ENCODE measurements around the gene KPNA4. TPM values are rescaled to one million over a fixed set of nuclear protein-coding genes. Genes with fewer than 3 reads are reported as not detected.
"Not testable (repeated sequence)": the region's sequence is repeated elsewhere in the genome, so short reads cannot be mapped to it uniquely, and the experiment has no call there.

Gene KPNA4
- total and polyA plus RNA-seq, 4 donors, result 12.5 to 61.1 (median 39.6) TPM

DNA sequence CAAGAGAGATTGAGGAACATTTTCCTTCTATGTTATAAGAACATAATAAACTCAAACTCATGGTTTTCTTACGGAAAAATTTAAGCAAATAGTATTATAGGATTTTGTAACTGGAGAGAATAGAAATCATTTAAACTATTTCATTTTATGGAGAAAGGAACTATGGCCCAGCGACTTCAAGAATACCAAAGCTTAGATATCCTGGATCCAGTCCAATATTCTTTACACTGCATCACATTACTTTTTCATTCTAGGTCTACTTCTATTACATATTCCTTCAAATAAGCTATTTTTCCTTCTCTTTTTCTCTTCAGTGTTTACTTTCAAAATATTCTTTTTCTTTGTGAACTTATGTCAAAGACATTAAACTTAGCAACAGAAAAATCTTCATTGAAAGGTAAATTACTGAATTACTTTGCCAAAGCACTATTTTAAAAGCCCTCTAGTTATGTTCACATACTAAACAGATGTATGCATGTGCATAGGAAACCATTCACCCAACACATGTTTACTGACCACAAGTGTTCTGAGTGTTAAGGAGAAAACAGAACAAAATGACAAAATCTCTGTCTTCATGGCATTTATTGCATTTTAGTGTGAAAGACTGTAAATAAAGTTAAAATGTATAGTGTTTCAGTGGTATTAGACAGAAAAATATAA, 20.4 kb downstream of the KPNA4 start:
- 29 to 40% methylated on average over 2 of the region's 2 CpGs for WGBS, 2 donors
- no peaks in the 10 kb centered on the region for H3K27me3 ChIP-seq (ENCODE audit: control insufficient read depth in 1 of 2, insufficient read depth in 2 of 2, low read length in 1 of 2)

DNA sequence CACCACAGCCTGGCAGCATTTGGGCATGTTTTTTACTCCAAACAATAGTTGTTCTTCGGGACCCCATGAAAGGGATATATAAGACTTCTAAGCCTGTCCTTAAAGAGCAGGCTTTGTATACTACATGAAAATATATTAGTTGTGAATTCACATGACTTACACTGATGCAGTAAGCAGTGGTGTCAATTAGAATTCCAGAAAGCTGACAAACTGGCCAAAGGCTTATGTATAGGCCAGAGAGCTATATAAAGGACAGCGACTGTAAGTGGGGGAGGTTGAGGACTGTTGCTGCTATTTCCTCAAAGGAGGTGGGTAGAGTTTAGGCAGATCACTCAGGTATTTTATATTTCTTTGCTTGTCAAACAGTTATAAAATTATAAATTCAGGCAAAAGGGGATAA, 24.8 kb downstream of the KPNA4 start:
- H3K9me3 ChIP-seq (ENCODE audit: control insufficient read depth, low read length), result no peaks in the 10 kb centered on the region
- intact Hi-C loops (cut with DNase I), result no loop called here
- H3K27me3 ChIP-seq (ENCODE audit: control insufficient read depth in 1 of 2, insufficient read depth in 2 of 2, low read length in 1 of 2), result no peaks in the 10 kb centered on the region
- 93 to 94% methylated on average over 2 of the region's 2 CpGs for WGBS, 2 donors
- no peak overlapping the region for H3K4me3 ChIP-seq (ENCODE audit: low read length in 2 of 2)
- H3K4me1 ChIP-seq (ENCODE audit: control insufficient read depth in 1 of 2, insufficient read depth in 2 of 2, low read length in 2 of 2), result peaks cover 0 to 2% of the 10 kb centered on the region in 2 donors
- H3K27ac ChIP-seq (ENCODE audit: low read depth in 1 of 2, low read length in 2 of 2), result no peak overlapping the region
- H3K36me3 ChIP-seq (ENCODE audit: control insufficient read depth in 1 of 2, insufficient read depth in 2 of 2, low read length in 1 of 2), result no peaks in the 10 kb centered on the region
- DNase-seq (no peak), ATAC-seq (ENCODE audit: low FRiP score) (no peak)

More for the DNA sequence above, 20.4 kb downstream of the KPNA4 start:
- Histone ChIP-seq H3K27ac (ENCODE audit: low read depth in 1 of 2, low read length in 2 of 2) (no peak overlapping the region), H3K4me3 (ENCODE audit: low read length in 2 of 2) (no peak overlapping the region), H3K4me1 (ENCODE audit: control insufficient read depth in 1 of 2, insufficient read depth in 2 of 2, low read length in 2 of 2) (peaks cover 0 to 2% of the 10 kb centered on the region in 2 donors), H3K9me3 (ENCODE audit: control insufficient read depth, low read length) (no peaks in the 10 kb centered on the region), H3K36me3 (ENCODE audit: control insufficient read depth in 1 of 2, insufficient read depth in 2 of 2, low read length in 1 of 2) (no peaks in the 10 kb centered on the region)
- intact Hi-C loops (cut with DNase I), result no loop called here
- no peak for ATAC-seq (ENCODE audit: low FRiP score)
- no peak for DNase-seq

- DNase-seq (no peak), ATAC-seq (ENCODE audit: low FRiP score) (no peak)
- Histone ChIP-seq H3K4me1 (ENCODE audit: control insufficient read depth in 1 of 2, insufficient read depth in 2 of 2, low read length in 2 of 2) (peaks cover 0 to 2% of the 10 kb centered on the region in 2 donors), H3K27me3 (ENCODE audit: control insufficient read depth in 1 of 2, insufficient read depth in 2 of 2, low read length in 1 of 2) (no peaks in the 10 kb centered on the region), H3K27ac (ENCODE audit: low read depth in 1 of 2, low read length in 2 of 2) (no peak overlapping the region), H3K36me3 (ENCODE audit: control insufficient read depth in 1 of 2, insufficient read depth in 2 of 2, low read length in 1 of 2) (no peaks in the 10 kb centered on the region), H3K4me3 (ENCODE audit: low read length in 2 of 2) (no peak overlapping the region), H3K9me3 (ENCODE audit: control insufficient read depth, low read length) (no peaks in the 10 kb centered on the region)
- intact Hi-C loops (cut with DNase I), result no loop called here
These were observed 26.5 kb downstream of the KPNA4 start for GRCh38 chr3:160538895-160539294.

- Histone ChIP-seq H3K36me3 (ENCODE audit: control insufficient read depth in 1 of 2, insufficient read depth in 2 of 2, low read length in 1 of 2) (no peaks in the 10 kb centered on the region), H3K27ac (ENCODE audit: low read depth in 1 of 2, low read length in 2 of 2) (no peak overlapping the region), H3K9me3 (ENCODE audit: control insufficient read depth, low read length) (no peaks in the 10 kb centered on the region), H3K4me3 (ENCODE audit: low read length in 2 of 2) (no peak overlapping the region), H3K27me3 (ENCODE audit: control insufficient read depth in 1 of 2, insufficient read depth in 2 of 2, low read length in 1 of 2) (no peaks in the 10 kb centered on the region), H3K4me1 (ENCODE audit: control insufficient read depth in 1 of 2, insufficient read depth in 2 of 2, low read length in 2 of 2) (peaks cover 0 to 2% of the 10 kb centered on the region in 2 donors)
- 70 to 72% methylated on average over 1 of the region's 1 CpG for WGBS, 2 donors
- no peak for ATAC-seq (ENCODE audit: low FRiP score)
- intact Hi-C loops (cut with DNase I), result no loop called here
- no peak for DNase-seq
These were observed 27.6 kb downstream of the KPNA4 start for GRCh38 chr3:160537729-160538128.

GRCh38 chr3:160532371-160532770, 33.0 kb downstream of the KPNA4 start:
- no peaks in the 10 kb centered on the region for H3K9me3 ChIP-seq (ENCODE audit: control insufficient read depth, low read length)
- ATAC-seq (ENCODE audit: low FRiP score) (no peak), DNase-seq (no peak)
- peaks cover 0 to 1% of the 10 kb centered on the region in 2 donors for H3K36me3 ChIP-seq (ENCODE audit: control insufficient read depth in 1 of 2, insufficient read depth in 2 of 2, low read length in 1 of 2)
- intact Hi-C loops (cut with DNase I), result no loop called here
- H3K27me3 ChIP-seq (ENCODE audit: control insufficient read depth in 1 of 2, insufficient read depth in 2 of 2, low read length in 1 of 2), result no peaks in the 10 kb centered on the region
- no peak overlapping the region for H3K4me3 ChIP-seq (ENCODE audit: low read length in 2 of 2)
- no peak overlapping the region for H3K27ac ChIP-seq (ENCODE audit: low read depth in 1 of 2, low read length in 2 of 2)
- H3K4me1 ChIP-seq (ENCODE audit: control insufficient read depth in 1 of 2, insufficient read depth in 2 of 2, low read length in 2 of 2), result no peaks in the 10 kb centered on the region

DNA sequence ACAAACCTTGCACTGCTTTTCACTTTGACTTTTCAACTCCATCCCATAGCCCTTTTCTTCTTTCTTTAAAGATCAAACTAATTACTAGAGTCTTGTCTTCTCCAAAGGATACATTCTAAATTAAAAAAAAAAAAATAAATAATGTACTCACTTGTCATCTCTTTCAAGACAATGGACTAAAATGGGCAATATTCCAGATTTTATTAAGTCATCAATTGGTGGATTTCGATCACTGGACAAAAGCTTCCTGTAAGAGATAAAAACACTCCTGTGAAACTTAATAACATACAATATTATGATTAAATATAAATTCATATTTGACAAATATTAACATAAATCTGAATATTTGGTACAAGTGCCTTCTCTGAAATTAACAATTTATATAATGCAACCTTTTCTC, 34.1 kb downstream of the KPNA4 start:
- no peaks in the 10 kb centered on the region for H3K4me1 ChIP-seq (ENCODE audit: control insufficient read depth in 1 of 2, insufficient read depth in 2 of 2, low read length in 2 of 2)
- no peaks in the 10 kb centered on the region for H3K27me3 ChIP-seq (ENCODE audit: control insufficient read depth in 1 of 2, insufficient read depth in 2 of 2, low read length in 1 of 2)
- DNase-seq (no peak), ATAC-seq (ENCODE audit: low FRiP score) (no peak)
- H3K4me3 ChIP-seq (ENCODE audit: low read length in 2 of 2), result no peak overlapping the region
- no peak overlapping the region for H3K27ac ChIP-seq (ENCODE audit: low read depth in 1 of 2, low read length in 2 of 2)
- H3K36me3 ChIP-seq (ENCODE audit: control insufficient read depth in 1 of 2, insufficient read depth in 2 of 2, low read length in 1 of 2), result peaks cover 0 to 1% of the 10 kb centered on the region in 2 donors
- 84 to 94% methylated on average over 1 of the region's 1 CpG for WGBS, 2 donors
- no peaks in the 10 kb centered on the region for H3K9me3 ChIP-seq (ENCODE audit: control insufficient read depth, low read length)
- intact Hi-C loops (cut with DNase I), result no loop called here

DNA sequence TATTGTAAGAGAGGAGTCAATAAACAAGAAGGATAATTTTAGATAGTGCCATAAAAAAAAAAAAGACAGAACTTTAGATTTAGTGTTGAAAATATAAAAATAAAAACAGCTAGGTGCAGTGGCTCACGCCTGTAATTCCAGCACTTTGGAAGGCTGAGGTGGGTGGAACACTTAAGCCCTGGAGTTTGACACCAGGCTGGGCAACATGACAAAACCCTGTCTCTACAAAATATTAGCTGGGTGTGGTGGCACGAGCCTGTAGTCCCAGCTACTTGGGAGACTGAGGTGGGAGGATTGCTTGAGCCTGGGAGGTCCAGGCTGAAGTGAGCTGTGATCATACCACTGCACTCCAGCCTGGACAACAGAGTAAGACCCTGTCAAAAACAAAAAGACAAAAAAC, 49.0 kb downstream of the KPNA4 start:
- H3K27ac ChIP-seq (ENCODE audit: low read depth in 1 of 2, low read length in 2 of 2); intact Hi-C loops (cut with DNase I); ATAC-seq (ENCODE audit: low FRiP score); H3K9me3 ChIP-seq (ENCODE audit: control insufficient read depth, low read length); DNase-seq; H3K4me3 ChIP-seq (ENCODE audit: low read length in 2 of 2); H3K27me3 ChIP-seq (ENCODE audit: control insufficient read depth in 1 of 2, insufficient read depth in 2 of 2, low read length in 1 of 2); H3K4me1 ChIP-seq (ENCODE audit: control insufficient read depth in 1 of 2, insufficient read depth in 2 of 2, low read length in 2 of 2); H3K36me3 ChIP-seq (ENCODE audit: control insufficient read depth in 1 of 2, insufficient read depth in 2 of 2, low read length in 1 of 2): not testable (repeated sequence)
- 55 to 70% methylated on average over 2 of the region's 2 CpGs for WGBS, 2 donors

DNA sequence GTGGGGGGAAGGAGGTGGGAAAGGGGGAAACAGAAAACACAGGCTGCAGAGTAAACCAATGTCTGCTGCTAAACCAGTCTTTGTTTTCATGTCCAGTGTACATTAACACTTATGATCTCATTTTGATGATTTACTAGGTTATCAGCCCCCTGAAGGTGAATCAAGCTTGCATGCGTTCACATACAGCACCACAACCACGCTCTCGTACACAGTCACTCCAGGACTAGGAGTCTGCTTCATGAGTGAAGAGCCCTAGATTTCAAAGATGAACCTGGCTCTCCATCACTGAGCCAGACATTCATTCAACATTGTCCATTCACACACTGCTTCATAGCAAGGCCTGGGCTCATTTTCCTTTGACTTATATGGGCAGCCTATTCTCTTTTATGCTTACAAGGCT, 64.0 kb downstream of the KPNA4 start:
- Histone ChIP-seq H3K9me3 (ENCODE audit: control insufficient read depth, low read length) (no peaks in the 10 kb centered on the region), H3K4me1 (ENCODE audit: control insufficient read depth in 1 of 2, insufficient read depth in 2 of 2, low read length in 2 of 2) (no peaks in the 10 kb centered on the region), H3K27me3 (ENCODE audit: control insufficient read depth in 1 of 2, insufficient read depth in 2 of 2, low read length in 1 of 2) (no peaks in the 10 kb centered on the region), H3K36me3 (ENCODE audit: control insufficient read depth in 1 of 2, insufficient read depth in 2 of 2, low read length in 1 of 2) (peaks cover 3 to 6% of the 10 kb centered on the region in 2 donors), H3K27ac (ENCODE audit: low read depth in 1 of 2, low read length in 2 of 2) (no peak overlapping the region), H3K4me3 (ENCODE audit: low read length in 2 of 2) (no peak overlapping the region)
- intact Hi-C loops (cut with DNase I), result no loop called here
- ATAC-seq (ENCODE audit: low FRiP score) (no peak), DNase-seq (no peak)
- 96 to 97% methylated on average over 3 of the region's 3 CpGs for WGBS, 2 donors

DNA sequence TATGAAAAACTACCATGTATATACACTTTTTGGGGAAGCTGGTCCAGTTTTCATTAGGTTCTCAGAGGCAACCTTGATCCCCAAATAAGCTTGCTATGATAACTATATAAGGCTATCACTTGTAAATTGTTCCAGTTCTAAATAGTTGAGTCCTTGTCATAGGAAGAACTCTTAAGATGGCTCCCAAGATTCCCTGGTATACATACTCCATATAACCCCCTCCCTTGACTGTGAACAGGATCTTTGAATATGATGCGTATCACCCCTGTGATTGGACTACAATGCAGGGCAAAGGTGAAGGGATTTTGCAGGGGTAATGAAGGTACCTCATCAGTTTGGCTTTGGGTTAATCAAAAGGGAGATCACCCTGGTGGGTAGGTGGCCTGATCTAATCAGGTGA, 67.2 kb downstream of the KPNA4 start:
- Histone ChIP-seq H3K27me3 (ENCODE audit: control insufficient read depth in 1 of 2, insufficient read depth in 2 of 2, low read length in 1 of 2) (no peaks in the 10 kb centered on the region), H3K9me3 (ENCODE audit: control insufficient read depth, low read length) (no peaks in the 10 kb centered on the region), H3K36me3 (ENCODE audit: control insufficient read depth in 1 of 2, insufficient read depth in 2 of 2, low read length in 1 of 2) (peaks cover 3 to 6% of the 10 kb centered on the region in 2 donors), H3K4me1 (ENCODE audit: control insufficient read depth in 1 of 2, insufficient read depth in 2 of 2, low read length in 2 of 2) (no peaks in the 10 kb centered on the region), H3K27ac (ENCODE audit: low read depth in 1 of 2, low read length in 2 of 2) (no peak overlapping the region), H3K4me3 (ENCODE audit: low read length in 2 of 2) (no peak overlapping the region)
- intact Hi-C loops (cut with DNase I), result no loop called here
- DNase-seq, result no peak
- WGBS, 2 donors, result 100% methylated on average over 1 of the region's 1 CpG
- no peak for ATAC-seq (ENCODE audit: low FRiP score)

Measured in aorta (tissue), 5 donors.